Esophagus muscularis mucosa (tissue), 4 donors: ENCODE data around the gene TWF1. TPM values are rescaled to one million over a fixed set of nuclear protein-coding genes. Genes with fewer than 3 reads are reported as not detected.
A peak's percentile ranks its signal among the peaks of the same experiment; 100 is the strongest.

Experiments used
- DNase-seq: peaks from one replicate; pipeline ENCODE4 v3.0.0-alpha.2; 2017; ENCODE audit errors: extremely low spot score
- H3K27ac ChIP-seq, 4 donors: fragments of 200-600 bp; sonication (generic); replicated peaks in 1 of 4; 1 replicate in 3 of 4; 2 replicates in 1 of 4; pipeline ENCODE4 v1.5.1; 2016 to 2019; ENCODE audit warnings: mild to moderate bottlenecking in 1 of 4
- H3K27me3 ChIP-seq, 4 donors: fragments of 200-600 bp; sonication (generic); one replicate each; pipeline versions ENCODE4 v1.5.1 to v1.6.0; 2016 to 2019
- H3K36me3 ChIP-seq, 4 donors: fragments of 200-600 bp; sonication (generic); one replicate each; pipeline ENCODE4 v1.5.1; 2016 to 2019
- H3K4me1 ChIP-seq, 4 donors: fragments of 200-600 bp; sonication (generic); one replicate each; pipeline ENCODE4 v1.5.1; 2016 to 2019
- H3K4me3 ChIP-seq, 4 donors: fragments of 200-600 bp; sonication (generic); 1 replicate in 2 of 4; 2 replicates in 2 of 4; pipeline ENCODE4 v1.5.1; 2016 to 2019; ENCODE audit warnings: mild to moderate bottlenecking in 4 of 4, moderate library complexity in 1 of 4
- H3K9me3 ChIP-seq, 4 donors: fragments of 200-600 bp; sonication (generic); 1 replicate in 3 of 4; 2 replicates in 1 of 4; pipeline ENCODE4 v1.5.1; 2016 to 2019
- CTCF ChIP-seq, 3 experiments: fragments of 200-600 bp in 2 of 3; fragments of 450-650 bp in 1 of 3; sonication (generic) in 2 of 3; IDR thresholded peaks; one replicate each; pipeline ENCODE4 v1.5.1; 2017 to 2019; ENCODE audit warnings: antibody characterized with exemption in 3 of 3, mild to moderate bottlenecking in 2 of 3, moderate library complexity in 1 of 3
- EP300 ChIP-seq: sonication (generic); formaldehyde crosslinking; IDR thresholded peaks from one replicate; pipeline ENCODE4 v1.6.1; 2017; ENCODE audit warnings: antibody characterized with exemption
- POLR2A ChIP-seq: fragments of 450-650 bp; IDR thresholded peaks from one replicate; pipeline ENCODE4 v1.6.1; 2017; ENCODE audit warnings: antibody characterized with exemption, moderate library complexity, mild to moderate bottlenecking, low read depth
- POLR2AphosphoS5 ChIP-seq, 2 donors: sonication (generic); formaldehyde crosslinking; IDR thresholded peaks; one replicate each; pipeline ENCODE4 v1.6.1; 2017; ENCODE audit warnings: antibody characterized with exemption in 2 of 2
- WGBS: methylation state at CpG from one replicate; pipeline ENCODE4 v1.1.5; 2018; 5-methylcytosine and 5-hydroxymethylcytosine counted together
- intact Hi-C: fragments of 100-400 bp; cut with DNase I; formaldehyde crosslinking; loops from one replicate; pipeline ENCODE4 v1.15.1; 2023
- total RNA-seq, 4 donors: library from RNA; depleted of rRNA; stranded (reverse); fragments of >200 nt; gene quantifications; one replicate each; pipeline versions ENCODE4 v1.1.0 to v1.2.1, GENCODE V29; 2016

TWF1 gene
- total RNA-seq, 4 donors from 2014 or later = 94.7 to 105 (median 97.3) TPM

- TF ChIP-seq CTCF (IDR thresholded peaks at IDR 0.05) = no peak
- no peak for TF ChIP-seq EP300
- TF ChIP-seq POLR2A = no peak
- no peak for TF ChIP-seq POLR2AphosphoS5 (IDR thresholded peaks at IDR 0.05)
- peaks cover 14 to 22% (median 20%) of the 10 kb centered on the region in 4 donors for H3K4me1 ChIP-seq
- intact Hi-C loops = no loop called here
- H3K9me3 ChIP-seq = no peaks in the 10 kb centered on the region
- H3K27me3 ChIP-seq = no peaks in the 10 kb centered on the region
- peaks cover 0 to 8% (median 4%) of the 10 kb centered on the region in 4 donors for H3K36me3 ChIP-seq
- no peak overlapping the region for H3K4me3 ChIP-seq
- no peak overlapping the region for H3K27ac ChIP-seq
- no peak for DNase-seq
These were observed 42.3 kb downstream of the TWF1 start for GRCh38 chr12:43763769-43764168.

- no peak for DNase-seq
- intact Hi-C loops = no loop called here
- TF ChIP-seq CTCF (IDR thresholded peaks at IDR 0.05) = no peak
- no peak for TF ChIP-seq POLR2AphosphoS5 (IDR thresholded peaks at IDR 0.05)
- TF ChIP-seq EP300 = no peak
- TF ChIP-seq POLR2A = no peak
These were observed 43.5 kb downstream of the TWF1 start for GRCh38 chr12:43762596-43762995.

GRCh38 chr12:43761500-43761899, 44.6 kb downstream of the TWF1 start:
- DNase-seq = no peak
- no peak overlapping the region for H3K27ac ChIP-seq
- intact Hi-C loops = no loop called here
- TF ChIP-seq EP300 = no peak
- TF ChIP-seq CTCF (IDR thresholded peaks at IDR 0.05) = no peak
- no peak for TF ChIP-seq POLR2A
- TF ChIP-seq POLR2AphosphoS5 (IDR thresholded peaks at IDR 0.05) = no peak
- H3K27me3 ChIP-seq = no peaks in the 10 kb centered on the region
- no peak overlapping the region for H3K4me3 ChIP-seq
- no peaks in the 10 kb centered on the region for H3K36me3 ChIP-seq
- H3K9me3 ChIP-seq = no peaks in the 10 kb centered on the region
- peaks cover 22 to 33% (median 29%) of the 10 kb centered on the region in 4 donors for H3K4me1 ChIP-seq

More at GRCh38 chr12:43762596-43762995, 43.5 kb downstream of the TWF1 start:
- no peaks in the 10 kb centered on the region for H3K36me3 ChIP-seq
- no peaks in the 10 kb centered on the region for H3K9me3 ChIP-seq
- peaks cover 21 to 29% (median 28%) of the 10 kb centered on the region in 4 donors for H3K4me1 ChIP-seq
- H3K27me3 ChIP-seq = no peaks in the 10 kb centered on the region
- no peak overlapping the region for H3K27ac ChIP-seq
- no peak overlapping the region for H3K4me3 ChIP-seq

- DNase-seq = no peak
- peak overlapping the region in 3 of 4 donors; percentile 65 to 75 (median 71) for H3K4me3 ChIP-seq
- intact Hi-C loops = no loop called here
- no peaks in the 10 kb centered on the region for H3K27me3 ChIP-seq
- 87% methylated on average over 2 of the region's 2 CpGs for WGBS
- TF ChIP-seq POLR2AphosphoS5 (IDR thresholded peaks at IDR 0.05) (no peak), CTCF (IDR thresholded peaks at IDR 0.05) (no peak), POLR2A (no peak), EP300 (no peak)
- no peak overlapping the region for H3K27ac ChIP-seq
- H3K36me3 ChIP-seq = no peaks in the 10 kb centered on the region
- H3K9me3 ChIP-seq = no peaks in the 10 kb centered on the region
- H3K4me1 ChIP-seq = peaks cover 22 to 33% (median 29%) of the 10 kb centered on the region in 4 donors
These were observed 45.7 kb downstream of the TWF1 start for GRCh38 chr12:43760396-43760795.
